GM12801 (cell line): Measurements from ENCODE around the gene SEMG2.

Experiments used
- TF ChIP-seq, protein P1 (sequence below): IDR thresholded peaks from one replicate; pipeline ENCODE4 v1.5.1; 2011; ENCODE audit warnings: control low read depth; ENCODE audit not compliant: insufficient read length; ENCODE audit errors: extremely low read depth

SEMG2 gene

DNA sequence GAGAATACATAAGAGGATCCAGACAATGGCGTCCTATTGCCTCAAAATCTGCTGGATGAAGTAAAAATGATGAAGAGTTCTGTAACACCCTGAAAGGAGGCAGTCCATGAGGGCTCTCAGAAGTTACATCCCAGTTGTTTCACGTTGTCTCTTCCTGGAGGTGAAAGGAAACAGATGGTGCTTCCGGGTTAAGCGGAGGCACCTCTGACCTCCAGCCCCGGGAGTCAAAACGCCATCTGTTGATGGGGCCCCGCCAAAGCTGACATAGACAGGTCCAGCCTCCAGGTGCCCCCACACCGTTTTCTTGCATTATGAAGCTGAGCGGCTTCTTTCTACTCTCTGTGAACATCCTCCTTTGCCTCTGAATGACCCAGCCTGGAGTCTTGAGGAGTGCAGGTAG, 9.5 kb downstream of the SEMG2 start:
- TF ChIP-seq, protein P1, sequence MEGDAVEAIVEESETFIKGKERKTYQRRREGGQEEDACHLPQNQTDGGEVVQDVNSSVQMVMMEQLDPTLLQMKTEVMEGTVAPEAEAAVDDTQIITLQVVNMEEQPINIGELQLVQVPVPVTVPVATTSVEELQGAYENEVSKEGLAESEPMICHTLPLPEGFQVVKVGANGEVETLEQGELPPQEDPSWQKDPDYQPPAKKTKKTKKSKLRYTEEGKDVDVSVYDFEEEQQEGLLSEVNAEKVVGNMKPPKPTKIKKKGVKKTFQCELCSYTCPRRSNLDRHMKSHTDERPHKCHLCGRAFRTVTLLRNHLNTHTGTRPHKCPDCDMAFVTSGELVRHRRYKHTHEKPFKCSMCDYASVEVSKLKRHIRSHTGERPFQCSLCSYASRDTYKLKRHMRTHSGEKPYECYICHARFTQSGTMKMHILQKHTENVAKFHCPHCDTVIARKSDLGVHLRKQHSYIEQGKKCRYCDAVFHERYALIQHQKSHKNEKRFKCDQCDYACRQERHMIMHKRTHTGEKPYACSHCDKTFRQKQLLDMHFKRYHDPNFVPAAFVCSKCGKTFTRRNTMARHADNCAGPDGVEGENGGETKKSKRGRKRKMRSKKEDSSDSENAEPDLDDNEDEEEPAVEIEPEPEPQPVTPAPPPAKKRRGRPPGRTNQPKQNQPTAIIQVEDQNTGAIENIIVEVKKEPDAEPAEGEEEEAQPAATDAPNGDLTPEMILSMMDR: no peak

DNA sequence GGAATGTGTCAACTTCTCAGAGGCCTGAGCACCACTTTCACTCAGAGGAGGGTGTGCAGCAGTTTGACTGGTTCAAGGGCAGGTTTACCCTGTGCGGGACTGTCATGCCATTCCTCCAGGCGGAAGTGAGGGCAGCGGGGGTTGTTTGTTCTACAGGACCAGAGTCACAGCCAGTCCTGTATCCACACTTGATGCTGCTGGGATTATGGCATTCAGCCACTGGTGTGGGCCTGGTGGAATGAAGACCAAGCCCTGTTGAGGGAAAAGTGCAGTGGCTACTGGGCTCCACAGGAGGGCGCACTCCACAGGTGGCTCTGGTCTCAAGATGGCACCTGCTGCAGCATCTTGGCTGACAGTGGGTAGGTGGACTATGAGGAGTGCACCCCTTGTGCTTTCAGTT, 14.8 kb downstream of the SEMG2 start:
- TF ChIP-seq, protein P1: no peak

- TF ChIP-seq, protein P1: no peak
Measured at GRCh38 chr20:45238139-45238538, 17.0 kb downstream of the SEMG2 start.

DNA sequence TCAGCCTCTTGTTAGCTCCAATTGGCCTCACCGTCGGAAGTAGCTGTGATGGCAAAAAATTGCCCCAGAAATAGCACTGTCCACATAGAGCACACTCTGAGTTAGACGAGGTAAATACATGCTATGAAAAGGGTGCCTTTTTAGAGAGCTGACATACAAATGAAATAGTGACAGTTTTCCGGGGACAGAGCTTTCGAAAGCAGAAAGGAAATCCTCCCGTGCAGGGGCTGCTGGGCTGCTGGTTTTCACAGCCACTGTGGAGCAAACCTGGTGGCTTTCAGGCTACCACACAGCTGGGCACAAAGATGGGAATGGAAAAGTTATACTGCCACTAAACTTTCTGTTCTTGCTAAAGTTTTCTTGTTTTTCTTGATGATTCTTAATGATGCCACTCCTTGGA, 24.9 kb downstream of the SEMG2 start:
- TF ChIP-seq, protein P1: no peak

GRCh38 chr20:45247865-45248264, 26.7 kb downstream of the SEMG2 start:
- TF ChIP-seq, protein P1: no peak

- TF ChIP-seq, protein P1: no peak
Measured at GRCh38 chr20:45248609-45249008, 27.4 kb downstream of the SEMG2 start.

- TF ChIP-seq, protein P1: no peak
Measured at GRCh38 chr20:45251884-45252560, 30.8 kb downstream of the SEMG2 start.
